ENCODE data around the gene KIF15.

DNA sequence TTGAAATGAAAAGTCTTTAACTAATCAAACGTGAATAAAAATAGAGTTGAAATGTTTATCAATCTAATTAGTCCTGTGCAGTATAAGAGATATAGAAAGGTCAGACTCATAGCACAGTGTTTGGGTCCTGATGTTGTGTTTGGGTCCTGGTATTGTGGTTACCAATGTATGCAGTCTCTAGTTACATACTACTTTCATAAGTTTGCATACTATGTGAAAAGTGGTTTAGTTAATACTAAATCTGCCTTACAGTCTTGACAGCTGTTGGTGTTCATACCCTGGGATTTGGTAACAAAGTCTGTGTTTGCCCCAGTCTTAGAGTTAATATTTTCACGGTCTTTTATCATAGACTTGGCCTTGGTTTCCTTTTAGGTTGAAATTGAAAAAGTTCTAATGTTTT lies 41.7 kb downstream of the KIF15 start:
- TF ChIP-seq POLR2AphosphoS5 (IDR thresholded peaks at IDR 0.05) = no peak
- TF ChIP-seq, protein P1, sequence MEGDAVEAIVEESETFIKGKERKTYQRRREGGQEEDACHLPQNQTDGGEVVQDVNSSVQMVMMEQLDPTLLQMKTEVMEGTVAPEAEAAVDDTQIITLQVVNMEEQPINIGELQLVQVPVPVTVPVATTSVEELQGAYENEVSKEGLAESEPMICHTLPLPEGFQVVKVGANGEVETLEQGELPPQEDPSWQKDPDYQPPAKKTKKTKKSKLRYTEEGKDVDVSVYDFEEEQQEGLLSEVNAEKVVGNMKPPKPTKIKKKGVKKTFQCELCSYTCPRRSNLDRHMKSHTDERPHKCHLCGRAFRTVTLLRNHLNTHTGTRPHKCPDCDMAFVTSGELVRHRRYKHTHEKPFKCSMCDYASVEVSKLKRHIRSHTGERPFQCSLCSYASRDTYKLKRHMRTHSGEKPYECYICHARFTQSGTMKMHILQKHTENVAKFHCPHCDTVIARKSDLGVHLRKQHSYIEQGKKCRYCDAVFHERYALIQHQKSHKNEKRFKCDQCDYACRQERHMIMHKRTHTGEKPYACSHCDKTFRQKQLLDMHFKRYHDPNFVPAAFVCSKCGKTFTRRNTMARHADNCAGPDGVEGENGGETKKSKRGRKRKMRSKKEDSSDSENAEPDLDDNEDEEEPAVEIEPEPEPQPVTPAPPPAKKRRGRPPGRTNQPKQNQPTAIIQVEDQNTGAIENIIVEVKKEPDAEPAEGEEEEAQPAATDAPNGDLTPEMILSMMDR (IDR thresholded peaks at IDR 0.05) = no peak
- TF ChIP-seq EP300 (IDR thresholded peaks at IDR 0.05; ENCODE audit: low read depth) = no peak
